GM19455 (cell line): ENCODE measurements around the gene RBM39.
"Not testable (repeated sequence)": the region's sequence is repeated elsewhere in the genome, so short reads cannot be mapped to it uniquely, and the experiment has no call there.

Source experiments
- ATAC-seq: cut with Tn5 transposase; IDR thresholded peaks from one replicate; pipeline ENCODE4 v1.9.1; 2021; ENCODE audit not compliant: unreplicated experiment

Gene RBM39

DNA sequence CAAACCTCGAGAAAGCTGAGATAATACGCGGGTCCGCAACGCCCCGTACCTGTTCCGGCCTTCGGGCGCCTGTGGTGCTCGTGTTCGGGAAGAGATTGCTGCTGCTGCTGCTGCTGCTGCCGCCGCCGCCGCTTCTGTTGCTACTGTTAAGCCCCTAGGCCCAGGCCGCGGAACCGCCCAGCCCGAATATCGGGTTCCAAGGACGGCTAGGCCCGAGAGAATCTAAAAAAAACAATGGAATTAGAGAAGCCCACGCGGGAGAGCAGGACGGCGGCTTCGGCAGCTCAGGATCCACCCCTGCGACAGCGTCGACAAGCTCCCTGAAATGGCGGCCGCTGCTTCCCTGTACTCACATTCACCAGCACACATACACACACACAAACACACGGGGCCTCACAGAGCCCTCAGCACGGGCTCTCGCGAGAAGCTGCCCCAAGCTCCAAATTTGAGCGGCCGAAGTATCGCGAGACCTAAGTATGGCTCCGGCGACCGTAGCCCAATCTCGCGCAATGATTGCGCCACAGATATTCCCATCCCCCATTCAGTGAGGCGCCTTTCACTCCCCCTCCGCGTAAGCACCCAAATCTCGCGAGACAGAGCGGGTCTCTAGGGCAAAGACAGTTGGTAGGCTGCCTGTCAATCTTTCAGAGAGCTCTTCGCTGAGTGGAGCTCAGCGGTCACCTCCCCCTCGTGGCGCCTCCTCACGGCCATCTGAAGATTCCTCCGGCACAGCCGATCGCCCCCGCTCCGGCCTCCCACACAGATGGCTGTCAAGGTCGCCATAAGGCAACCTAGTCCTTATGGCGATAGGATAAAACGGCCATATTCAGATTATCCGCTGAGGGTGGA is at the start of gene RBM39:
TSS of gene RBM39 (minus strand) at position 369 of the 849 bp plus-strand sequence. CDS start 1,386 bp downstream, outside the sequence.
- peak; percentile 79 for ATAC-seq

DNA sequence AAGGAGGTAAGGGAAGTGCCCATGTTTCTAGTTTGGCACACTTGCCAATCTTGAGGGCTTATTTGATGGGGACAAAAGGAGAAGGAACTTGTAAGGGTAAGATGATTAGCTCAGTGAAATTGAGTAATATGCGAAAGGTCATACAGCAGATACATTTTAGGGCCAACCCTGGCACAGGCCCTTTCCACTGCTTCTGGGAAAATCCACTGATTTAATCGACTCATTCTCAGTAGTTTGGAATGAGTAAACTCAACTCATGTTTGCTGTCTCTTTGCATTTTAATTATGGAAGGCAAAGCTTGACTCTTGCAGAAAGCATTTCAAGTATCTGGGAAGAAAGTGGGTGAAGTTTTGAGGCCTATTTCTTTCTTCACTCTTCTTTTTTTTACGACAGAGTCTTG is 49.8 kb upstream of the RBM39 start:
- ATAC-seq, result no peak

DNA sequence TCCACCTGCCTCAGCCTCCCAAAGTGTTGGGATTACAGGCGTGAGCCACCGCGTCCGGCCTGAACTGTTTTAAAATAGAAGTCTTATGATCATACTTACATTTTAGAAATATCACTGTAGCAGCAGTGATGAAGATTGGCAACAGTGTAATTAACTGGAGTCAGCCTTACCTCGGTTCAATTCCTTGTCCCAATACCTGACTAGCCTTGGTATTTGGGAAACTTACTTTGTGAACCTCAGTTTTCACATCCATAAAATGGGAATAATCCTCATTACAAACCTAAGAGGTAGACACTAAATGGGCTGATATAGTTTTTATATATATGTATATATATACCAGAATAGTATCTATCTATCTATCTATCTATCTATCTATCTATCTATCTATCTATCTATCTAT is 49.0 kb upstream of the RBM39 start:
- no peak for ATAC-seq

DNA sequence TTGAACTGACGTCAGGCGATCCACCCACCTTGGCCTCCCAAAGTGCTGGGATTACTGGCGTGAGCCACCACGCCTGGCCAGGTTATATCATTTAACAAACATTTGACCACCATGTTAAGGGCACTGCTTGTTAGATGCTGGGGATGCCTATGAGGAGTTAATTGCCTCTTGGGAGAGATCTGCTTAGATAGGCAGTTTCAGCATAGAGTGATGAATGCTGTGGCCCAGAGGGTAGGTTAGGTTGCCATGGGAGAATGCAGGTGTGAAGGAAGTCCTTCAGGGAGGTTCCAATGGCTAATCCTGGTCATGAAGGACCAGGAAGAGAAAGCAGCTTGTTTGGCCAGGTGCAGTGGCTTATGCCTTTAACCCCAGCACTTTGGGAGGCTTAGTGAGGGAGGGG is 46.7 kb upstream of the RBM39 start:
- no peak for ATAC-seq

DNA sequence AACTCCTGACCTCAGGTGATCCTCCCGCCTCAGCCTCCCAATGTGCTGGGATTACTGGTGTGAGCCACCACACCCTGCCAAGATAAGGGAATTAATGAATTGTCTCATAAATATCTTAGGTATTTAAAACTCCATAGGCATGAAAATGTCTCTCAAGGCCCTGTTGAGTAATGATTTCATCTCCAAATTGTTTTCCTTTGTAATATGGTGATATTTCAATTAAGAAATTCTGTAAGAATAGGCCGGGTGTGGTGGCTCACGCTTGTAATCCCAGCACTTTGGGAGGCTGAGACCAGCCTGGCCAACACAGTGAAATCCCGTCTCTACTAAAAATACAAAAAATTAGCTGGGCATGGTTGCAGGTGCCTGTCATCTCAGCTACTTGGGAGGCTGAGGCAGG is 43.5 kb upstream of the RBM39 start:
- not testable (repeated sequence) for ATAC-seq

DNA sequence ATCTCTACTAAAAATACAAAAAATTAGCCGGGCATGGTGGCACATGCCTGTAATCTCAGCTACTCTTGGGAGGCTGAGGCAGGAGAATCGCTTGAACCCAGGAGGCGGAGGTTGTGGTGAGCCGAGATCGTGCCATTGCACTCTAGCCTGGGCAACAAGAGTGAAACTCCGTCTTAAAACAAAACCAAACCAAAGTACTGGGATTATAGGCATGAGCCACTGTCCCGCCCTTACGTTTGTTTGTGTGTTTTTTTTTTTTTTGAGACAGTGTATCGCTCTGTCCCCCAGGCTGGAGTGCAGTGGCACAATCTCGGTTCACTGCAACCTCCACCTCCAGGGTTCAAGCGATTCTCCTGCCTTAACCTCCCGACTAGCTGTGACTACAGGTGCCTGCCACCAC is 41.8 kb upstream of the RBM39 start:
- ATAC-seq, result not testable (repeated sequence)

DNA sequence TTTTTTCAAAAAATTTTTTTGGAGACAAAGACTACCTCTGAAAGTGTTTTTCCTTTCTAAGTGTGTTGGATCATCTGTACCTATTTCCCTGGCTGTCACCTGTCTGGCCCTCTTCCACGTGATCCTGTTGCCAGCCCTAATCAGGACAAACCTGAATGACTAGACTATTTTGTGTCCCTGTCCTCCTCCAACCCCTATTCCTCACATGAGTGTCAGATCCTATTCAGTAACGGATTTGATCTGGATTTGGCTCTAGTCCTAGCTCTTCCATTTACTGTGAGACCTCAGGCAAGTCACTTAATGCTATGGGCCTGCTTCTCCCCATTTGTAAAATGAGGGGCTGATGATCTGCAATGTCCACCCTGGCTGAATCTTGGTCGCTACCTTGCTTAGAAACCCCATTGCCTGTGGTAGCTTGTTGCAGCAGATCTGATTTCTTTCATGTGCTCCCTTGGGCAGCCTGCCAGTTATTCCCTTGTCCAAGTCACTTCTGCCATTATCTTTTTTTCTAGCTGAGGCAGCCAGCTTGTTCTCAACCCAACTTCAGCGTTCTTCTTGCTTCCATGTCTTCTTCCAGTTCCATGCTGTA is 34.5 kb upstream of the RBM39 start:
- ATAC-seq, result no peak

DNA sequence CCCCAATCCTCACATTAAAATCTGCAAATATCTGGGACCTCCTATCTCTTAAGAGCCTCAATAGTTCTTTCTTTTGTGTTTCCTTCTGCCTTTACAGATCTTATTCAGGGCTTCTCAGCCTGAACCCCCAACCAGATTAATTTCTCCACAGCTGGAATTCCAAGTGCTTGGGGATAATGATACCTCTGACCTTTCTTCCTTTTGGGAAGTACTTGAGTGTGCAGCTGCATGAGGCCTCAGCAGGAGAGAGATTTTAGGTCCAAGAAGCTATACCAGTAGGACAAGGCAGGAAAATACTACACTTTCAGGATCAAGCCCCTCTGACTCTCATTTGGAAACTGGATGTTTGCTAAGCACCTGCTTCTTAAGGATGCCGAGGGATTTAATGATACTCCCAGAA is 32.3 kb upstream of the RBM39 start:
- no peak for ATAC-seq

DNA sequence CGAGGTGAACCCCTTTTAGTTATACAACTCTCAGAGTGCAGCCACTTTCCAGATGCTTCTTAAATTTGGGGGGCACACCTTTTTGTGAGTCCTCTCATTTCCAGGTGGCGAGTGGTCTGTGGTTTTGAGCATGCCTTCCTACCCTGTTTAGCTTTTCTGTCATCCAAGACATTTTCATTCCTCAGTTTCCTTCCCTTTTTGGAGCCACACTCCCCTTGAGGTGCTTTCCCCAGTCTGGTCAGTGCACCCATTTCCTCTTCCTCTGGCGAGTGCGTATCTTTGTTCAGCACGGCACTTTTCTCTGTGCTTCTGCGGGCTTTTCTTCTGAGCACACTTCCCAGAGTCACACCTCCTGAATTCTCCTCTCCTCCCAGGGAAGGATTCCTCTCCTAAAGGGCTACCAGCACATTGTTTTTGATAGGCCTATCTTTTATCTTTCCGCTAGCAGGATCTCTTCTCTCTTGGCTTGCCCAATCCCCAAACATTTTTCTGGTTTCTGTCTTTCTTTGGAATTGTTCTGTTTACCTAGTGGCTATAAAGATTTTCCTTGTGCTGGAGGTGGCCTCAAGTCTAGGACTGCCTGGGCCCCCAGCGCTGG is 31.2 kb upstream of the RBM39 start:
- no peak for ATAC-seq

DNA sequence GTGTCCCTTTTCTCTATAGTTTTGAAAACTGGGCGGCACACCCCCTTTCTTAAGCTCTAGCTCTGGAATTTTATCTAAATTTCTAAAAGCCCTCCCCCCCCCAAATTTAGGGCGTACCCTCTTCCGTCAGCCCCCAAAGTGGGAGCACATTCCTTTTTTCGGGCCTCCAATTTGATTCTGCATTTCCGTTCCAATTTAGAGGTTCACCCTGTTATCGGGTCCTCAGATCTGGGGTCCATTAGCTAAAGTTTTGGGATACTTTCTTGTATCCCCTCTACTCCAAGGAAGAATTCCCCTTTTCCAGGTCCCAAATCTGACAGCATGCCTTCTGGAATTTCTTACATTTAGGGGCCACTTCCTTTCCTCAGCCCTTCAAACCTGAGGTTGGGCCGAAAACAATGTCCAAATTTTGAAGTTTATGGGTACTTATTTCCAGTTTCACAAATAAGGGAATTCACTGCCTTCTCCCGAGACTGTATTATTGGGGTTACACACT is 30.6 kb upstream of the RBM39 start:
- ATAC-seq, result no peak

DNA sequence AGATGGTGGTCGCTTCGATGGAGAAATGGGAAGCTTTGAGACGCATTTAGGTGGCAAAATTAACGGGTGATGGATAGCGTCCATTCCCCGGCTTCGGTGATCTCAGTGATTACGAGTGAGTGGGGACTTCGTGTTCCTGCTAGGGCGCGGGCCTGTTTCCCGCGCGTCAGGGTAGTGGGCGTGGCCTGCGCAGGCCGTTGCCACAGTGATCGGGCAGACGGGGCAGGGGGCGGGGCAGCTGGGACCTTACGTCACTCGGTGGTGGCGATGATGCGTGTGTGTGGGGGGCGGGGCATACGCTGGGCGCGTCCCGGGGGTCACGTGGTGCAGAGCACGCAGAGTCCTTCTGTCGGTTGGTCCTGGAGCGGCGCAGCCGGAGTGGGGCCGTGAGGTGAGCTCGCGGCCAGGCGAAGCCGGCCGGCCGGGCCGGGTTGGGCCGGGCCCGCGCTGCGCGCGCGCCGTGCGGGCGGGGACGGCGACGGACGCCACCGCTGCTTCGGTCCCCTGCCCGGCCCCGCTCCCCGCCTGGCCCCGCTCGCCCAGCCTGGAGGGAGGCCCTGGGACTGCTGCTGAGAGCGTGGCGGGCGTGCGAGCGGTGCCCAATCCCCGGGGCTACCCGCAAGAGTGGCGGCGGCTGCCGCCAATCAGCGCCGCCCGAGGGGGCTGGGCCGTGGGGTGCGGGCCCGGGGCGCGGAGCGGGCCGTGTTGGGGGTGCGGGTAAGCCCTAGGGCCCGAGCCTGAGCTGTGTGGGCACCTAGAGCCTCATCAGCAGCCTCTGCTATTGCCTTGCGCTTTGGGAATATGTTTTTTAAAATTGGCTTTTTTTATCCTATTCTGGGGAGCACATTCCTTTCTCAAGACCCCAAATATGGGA is 29.9 kb upstream of the RBM39 start, which contains the start of gene PHF20:
TSS of gene PHF20 (plus strand) at position 327 of the 874 bp plus-strand sequence. CDS start 29,508 bp downstream, outside the sequence.
- ATAC-seq, result peak; percentile 84

DNA sequence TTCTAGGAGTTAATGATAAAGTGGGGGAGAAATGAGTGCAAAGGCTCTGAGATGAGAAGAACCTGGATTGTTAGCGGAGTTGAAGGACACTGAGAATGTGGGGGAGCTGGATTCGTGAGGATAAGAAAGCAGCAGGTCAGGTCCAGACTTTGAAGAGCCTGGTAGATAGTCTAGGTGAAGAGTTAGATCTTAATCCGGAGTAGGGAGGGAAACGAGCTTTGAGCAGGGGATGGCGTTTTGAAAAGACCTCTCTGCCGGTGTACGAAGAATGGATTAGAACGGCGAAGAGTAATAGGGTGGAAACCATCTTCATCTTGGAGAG is 29.3 kb upstream of the RBM39 start:
- no peak for ATAC-seq

DNA sequence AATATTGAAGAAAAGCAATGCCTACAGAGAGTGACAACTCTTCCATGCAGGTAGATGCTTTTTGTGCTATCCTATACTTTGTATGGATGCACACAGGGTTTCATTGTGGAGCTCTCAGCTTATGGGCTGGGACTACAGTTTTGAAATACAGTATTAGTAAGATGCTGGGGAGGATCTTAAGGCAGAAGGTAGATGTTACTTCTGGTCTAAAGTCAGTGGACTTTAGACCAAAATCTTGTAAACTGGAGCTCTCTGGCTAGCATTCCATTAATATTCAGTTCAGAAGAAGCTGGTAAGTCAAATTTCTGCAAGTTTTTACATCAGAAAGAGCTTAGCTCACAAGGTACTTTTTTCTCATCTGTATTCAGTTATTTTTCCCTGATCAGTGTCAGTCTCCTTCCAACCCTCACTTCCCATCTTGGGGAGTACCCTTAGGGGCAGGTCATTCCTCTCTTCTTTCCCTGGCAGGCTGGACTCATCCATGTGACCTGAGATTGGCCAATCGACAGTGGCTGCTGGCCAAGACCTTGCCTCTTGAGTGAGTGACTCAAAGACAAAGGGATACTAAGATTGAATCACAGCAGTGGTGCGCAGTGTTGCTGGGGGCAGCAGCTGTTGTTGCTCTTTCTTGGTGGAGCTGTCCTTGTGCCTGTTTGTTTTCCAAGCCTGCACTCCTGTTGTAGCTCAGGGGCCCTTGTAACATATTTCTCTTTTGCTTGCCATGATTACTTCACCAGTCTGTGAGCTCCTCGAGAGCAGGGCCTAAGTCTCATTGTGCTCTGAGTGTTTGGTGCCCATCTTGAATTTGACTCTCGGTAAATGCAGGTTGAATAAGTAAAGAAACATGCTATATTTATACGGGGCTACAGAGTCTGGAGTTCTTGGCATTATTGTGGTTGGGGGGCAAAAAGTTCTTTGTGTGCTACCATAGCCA is 26.9 kb upstream of the RBM39 start:
- no peak for ATAC-seq

DNA sequence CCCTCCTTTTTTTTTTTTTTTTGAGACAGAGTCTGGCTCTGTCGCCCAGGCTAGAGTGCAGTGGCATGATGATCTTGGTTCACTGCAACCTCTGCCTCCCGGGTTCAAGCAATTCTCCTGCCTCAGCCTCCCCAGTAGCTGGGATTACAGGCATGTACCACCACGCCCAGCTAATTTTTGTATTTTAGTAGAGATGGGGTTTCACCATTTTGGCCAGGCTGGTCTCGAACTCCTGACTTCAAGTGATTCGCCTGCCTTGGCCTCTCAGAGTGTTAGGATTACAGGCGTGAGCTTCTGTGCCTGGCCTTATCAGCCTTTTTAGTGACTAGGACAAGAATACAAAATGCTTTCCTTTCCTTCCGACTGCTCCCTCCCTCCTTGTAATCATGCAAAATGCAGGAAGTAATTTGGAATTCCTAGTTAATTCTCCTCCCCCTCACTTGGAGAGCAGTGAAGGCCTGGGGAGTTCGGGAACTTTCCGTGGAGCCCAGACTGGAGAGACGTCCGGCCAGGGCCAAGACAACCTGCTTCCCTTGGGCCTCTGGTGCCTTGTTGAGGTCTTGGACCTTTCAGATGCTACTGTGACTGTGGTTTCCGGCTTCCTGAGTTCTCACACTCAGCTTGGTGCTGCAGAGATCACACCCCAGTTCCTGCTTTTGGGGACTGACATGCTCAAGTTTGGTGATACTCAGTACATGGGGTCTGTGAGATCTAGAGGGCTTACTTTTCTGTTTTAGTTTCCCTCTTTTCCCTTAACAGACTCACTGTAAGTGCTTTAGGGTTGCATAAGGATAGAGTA is 25.8 kb upstream of the RBM39 start:
- ATAC-seq, result no peak

DNA sequence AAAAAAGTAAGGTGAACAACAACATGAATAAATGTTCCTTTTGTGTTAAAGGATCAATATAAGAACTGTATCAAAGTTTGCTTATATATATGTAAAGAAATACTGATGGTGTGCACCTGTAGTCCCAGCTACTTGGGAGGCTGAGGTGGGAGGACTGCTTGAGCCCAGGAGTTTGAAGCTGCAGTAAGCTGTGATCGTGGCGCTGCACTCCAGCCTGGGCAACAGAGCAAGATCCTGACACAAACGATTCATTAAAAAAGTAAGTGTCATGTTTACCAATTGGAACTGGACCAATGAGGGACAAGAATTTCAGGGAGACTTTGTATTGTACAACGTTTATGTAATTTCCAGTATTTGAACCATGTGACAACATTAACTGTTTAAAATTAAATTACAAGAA is 24.8 kb upstream of the RBM39 start:
- no peak for ATAC-seq

DNA sequence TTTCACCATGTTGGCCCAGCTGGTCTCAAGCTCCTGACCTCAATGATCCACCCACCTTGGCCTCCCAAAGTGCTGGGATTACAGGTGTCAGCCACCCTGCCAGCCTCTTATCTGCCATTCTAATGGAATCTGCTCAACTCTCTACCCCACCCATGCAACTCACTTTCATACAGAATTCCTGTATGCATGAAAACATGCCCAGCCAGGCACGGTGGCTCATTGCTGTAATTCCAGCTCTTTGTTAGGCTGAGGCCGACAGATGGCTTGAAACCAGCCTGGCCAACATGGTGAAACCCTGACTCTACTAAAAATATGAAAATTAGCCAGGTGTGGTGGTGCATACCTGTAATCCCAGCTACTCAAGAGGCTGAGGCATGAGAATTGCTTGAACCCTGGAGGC is 22.9 kb upstream of the RBM39 start:
- not testable (repeated sequence) for ATAC-seq

DNA sequence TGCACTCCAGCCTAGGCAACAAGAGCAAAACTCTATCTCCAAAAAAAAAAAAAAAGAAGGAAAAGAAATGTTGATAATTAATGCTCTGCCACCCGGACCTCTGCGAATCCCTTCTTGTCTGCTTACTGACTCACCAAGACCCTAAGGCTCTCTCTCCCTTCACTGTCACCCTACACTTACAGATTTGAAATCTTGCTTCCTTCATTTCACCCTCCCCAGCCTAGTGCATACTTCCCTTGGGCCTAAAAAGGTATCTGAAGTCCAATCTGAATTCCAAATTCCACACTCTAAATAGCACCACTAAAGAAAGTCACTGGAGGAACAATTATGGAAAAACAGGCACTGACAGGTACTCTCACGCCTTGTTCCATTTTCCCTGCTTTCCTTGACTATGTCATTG is 20.4 kb upstream of the RBM39 start:
- ATAC-seq, result no peak

DNA sequence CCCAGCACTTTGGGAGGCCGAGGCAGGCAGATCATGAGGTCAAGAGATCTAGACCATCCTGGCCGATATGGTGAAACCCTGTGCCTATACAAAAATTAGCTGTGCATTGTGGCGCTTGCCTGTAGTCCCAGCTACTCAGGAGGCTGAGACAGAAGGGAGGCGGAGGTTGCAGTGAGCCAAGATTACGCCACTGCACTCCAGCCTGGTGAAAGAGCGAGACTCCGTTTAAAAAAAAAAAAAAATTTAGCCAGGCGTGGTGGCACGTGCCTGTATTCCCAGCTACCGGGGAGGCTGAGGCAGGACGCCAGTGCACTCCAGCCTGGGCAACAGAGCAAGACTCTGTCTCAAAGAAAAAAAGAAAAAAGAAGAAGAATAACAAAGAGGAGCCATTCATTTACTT is 19.5 kb upstream of the RBM39 start:
- ATAC-seq, result not testable (repeated sequence)

DNA sequence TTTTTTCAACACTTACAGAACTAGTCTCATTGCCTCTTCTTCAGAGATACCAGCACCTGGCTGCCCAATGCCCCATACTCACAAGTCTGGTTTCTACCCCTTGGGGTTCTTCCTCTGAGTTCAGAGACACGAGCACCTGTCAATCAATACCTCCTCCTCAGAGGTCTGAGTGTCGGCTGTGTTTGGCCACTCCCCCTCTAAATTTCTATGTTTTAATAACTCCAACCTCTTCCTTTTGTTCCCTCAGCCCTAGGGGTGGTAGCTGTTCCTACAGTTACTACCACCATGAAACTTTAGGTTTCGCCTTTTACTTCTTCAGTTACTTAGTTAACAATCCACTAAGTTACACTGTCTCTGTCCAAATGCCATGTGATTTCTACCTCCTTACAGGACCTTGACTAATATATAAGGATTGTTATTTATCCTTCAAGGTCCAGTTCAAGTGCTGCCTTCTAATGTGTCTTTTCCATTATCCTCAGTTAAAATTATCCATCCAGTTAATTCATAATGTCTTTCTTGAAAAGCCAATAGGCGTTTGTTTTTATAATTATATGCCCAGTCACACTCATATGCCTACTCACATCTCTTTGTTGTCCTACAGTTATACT is 15.1 kb upstream of the RBM39 start:
- ATAC-seq, result no peak
